LNCaP clone FGC (cell line): ENCODE results near the gene ATP8B4.

ENCODE experiments used
- DNase-seq: peaks from one replicate; pipeline ENCODE4 v3.0.0-alpha.2; 2011; ENCODE audit warnings: low read depth
- H3K4me3 ChIP-seq: 2 replicates; pipeline ENCODE4 v1.5.1; 2011; ENCODE audit warnings: mild to moderate bottlenecking, low read depth, low read length, control low read depth
- TF ChIP-seq, protein P1 (sequence below): IDR thresholded peaks from 2 replicates; pipeline ENCODE4 v1.5.1; 2012; ENCODE audit warnings: mild to moderate bottlenecking; ENCODE audit not compliant: control insufficient read depth, insufficient read depth; ENCODE audit errors: extremely low read depth

Gene ATP8B4

DNA sequence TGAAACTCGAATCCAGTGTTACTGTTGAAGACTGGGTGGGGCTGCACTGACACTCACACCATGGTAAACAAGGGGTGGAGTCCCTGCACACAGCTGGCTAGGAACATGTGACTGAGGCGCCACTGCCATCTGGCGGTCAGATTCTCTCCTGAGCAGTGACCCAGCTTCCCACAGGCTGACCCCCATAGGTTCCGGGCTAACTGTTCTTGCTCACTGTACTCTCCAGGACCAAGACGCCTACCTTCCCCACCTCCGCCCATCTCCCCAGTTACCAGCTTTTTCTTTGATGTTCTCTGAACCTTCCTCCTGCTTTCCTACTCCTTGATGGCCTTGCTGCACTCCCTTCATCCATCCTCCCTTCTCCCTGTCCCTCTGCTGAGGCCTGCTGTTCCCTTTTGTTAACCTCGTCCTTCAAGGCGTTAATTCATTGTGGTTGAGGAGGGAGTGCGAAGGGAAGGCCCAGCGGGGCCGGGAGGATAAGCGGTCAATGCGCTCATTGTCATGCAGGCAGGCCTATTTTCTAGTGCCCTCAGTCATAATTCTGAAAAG lies 115.2 kb downstream of the ATP8B4 start:
- peak; percentile 56 for DNase-seq
- H3K4me3 ChIP-seq: no peak overlapping the region
- TF ChIP-seq, protein P1, sequence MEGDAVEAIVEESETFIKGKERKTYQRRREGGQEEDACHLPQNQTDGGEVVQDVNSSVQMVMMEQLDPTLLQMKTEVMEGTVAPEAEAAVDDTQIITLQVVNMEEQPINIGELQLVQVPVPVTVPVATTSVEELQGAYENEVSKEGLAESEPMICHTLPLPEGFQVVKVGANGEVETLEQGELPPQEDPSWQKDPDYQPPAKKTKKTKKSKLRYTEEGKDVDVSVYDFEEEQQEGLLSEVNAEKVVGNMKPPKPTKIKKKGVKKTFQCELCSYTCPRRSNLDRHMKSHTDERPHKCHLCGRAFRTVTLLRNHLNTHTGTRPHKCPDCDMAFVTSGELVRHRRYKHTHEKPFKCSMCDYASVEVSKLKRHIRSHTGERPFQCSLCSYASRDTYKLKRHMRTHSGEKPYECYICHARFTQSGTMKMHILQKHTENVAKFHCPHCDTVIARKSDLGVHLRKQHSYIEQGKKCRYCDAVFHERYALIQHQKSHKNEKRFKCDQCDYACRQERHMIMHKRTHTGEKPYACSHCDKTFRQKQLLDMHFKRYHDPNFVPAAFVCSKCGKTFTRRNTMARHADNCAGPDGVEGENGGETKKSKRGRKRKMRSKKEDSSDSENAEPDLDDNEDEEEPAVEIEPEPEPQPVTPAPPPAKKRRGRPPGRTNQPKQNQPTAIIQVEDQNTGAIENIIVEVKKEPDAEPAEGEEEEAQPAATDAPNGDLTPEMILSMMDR: peak; percentile 88

DNA sequence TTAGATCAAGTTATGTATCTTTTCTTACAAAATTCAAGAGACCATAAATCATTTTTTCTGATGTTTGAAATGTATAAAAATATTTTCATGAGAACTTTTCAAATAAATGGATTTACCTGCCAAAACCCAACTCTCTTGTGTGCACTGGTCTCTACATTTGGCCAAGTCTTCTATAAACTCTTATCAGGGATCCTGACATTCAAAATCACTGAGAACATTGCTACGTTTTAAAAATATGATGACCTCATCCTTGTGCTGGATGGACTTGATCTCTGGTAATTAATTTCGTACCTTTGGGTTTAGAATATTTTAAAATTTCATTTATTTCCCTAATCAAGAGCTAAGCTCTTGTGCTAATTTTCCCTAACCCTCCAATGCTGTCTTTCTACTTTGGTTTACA lies 127.4 kb downstream of the ATP8B4 start:
- no peak for DNase-seq
- TF ChIP-seq, protein P1: no peak
- H3K4me3 ChIP-seq: no peak overlapping the region

DNA sequence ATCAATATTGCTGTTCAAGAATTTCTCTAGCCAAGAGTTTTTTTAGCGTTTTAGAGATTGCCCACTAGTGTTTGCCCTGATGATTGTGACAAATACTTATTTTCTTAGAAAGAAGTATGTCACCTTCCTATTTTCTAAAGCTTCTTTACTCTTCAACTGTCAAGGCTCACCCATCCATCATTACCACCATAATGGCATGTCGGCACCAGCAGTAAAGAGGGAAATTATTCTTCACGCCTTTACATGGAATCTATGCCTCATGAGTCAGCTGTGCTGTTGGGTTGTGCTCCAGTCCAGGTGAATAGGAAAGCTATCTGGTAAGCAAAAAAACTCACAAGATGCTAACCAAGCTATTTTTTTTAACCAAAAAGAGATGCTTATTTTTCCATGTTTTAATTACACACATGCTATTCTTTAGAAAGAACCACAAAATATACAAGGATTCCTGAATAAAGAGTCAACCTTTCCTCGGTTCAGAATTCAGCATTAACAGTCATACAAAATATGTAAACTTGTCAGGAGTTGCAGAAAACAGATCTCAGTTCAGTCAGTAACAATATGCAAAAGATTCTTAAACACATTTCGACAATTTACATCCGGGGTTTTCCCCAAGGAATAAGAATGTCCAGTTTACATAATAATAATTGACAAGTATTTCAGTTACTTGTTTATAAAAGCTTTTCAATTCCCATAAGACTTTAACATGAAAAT lies 128.0 kb downstream of the ATP8B4 start:
- no peak for DNase-seq
- H3K4me3 ChIP-seq: no peak overlapping the region
- TF ChIP-seq, protein P1: no peak

DNA sequence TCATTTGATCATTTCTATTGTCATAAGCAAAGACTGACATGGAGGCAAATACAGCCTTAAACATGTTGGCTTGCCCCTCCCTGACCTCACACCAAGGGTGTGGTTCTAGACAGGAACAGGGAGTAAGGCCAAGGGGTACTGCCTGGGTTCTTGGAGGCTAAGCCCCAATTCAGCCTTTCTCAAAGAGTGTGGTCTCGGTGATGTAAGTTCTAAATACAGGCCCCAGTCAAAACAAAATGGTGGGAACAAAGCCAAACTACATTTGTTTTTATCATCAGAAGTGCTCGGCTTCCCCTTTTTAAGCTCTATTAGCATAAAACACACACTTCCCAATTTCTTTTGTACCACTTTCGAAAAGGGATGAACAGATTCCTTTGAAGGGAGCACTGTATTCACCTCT lies 129.5 kb downstream of the ATP8B4 start:
- DNase-seq: no peak
- TF ChIP-seq, protein P1: no peak
- H3K4me3 ChIP-seq: no peak overlapping the region

DNA sequence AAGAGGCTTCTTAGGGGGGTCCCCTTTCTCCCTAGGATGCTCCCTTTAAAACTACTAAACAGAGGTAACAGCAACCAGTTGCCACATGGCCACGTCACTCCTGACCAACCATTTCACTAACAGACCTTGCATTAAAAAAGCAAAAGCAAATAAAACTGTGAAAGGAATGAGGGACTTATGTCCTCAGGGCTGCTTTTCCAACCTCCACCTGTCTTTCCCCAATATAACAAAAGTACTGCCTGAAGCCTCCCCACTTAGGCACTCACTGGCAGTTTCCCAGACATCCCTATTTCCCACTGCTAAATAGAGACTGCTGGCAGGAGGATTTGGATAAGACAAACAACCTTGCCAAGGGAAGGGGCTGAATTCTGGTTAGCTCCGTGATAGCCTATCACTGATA lies 130.3 kb downstream of the ATP8B4 start:
- TF ChIP-seq, protein P1: no peak
- no peak for DNase-seq
- no peak overlapping the region for H3K4me3 ChIP-seq

DNA sequence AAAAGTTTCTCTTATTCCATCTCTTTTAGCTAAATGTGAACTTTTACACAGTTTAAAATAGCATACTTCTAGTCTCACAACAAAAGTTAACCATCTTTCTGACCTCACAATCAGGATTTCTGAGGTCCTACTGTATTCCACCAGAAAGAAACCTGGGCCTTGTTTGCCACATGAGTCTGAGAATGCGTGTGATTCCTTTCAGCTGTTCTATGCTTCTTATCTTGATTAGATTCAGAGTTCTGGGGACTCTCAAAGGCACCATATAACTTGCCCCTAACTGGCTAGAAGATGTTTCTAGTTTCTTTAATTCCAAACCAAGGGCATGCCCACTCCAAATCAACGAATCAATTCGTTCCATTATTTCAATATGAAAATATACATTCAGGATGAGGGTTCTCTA lies 131.1 kb downstream of the ATP8B4 start:
- no peak overlapping the region for H3K4me3 ChIP-seq
- DNase-seq: no peak
- TF ChIP-seq, protein P1: no peak
